DMS53 (cell line): ENCODE results near the gene STOX2.

Source experiments
- DNase-seq: peaks from one replicate; lab custom pipeline; 2025; lab: John Stamatoyannopoulos, UW

STOX2 gene

GRCh38 chr4:183986971-183987946, 82.2 kb downstream of the STOX2 start:
- peak; percentile 89 for DNase-seq

GRCh38 chr4:183987987-183988392, 82.9 kb downstream of the STOX2 start:
- DNase-seq, result peak; percentile 95

- DNase-seq, result peak; percentile 26
These were observed 83.8 kb downstream of the STOX2 start for GRCh38 chr4:183988874-183989273.

GRCh38 chr4:183989461-183989860, 84.4 kb downstream of the STOX2 start:
- no peak for DNase-seq

GRCh38 chr4:183989931-183990330, 84.8 kb downstream of the STOX2 start:
- no peak for DNase-seq

- no peak for DNase-seq
These were observed 88.6 kb downstream of the STOX2 start for GRCh38 chr4:183993676-183994075.

GRCh38 chr4:183995570-183995969, 90.5 kb downstream of the STOX2 start:
- no peak for DNase-seq

GRCh38 chr4:183996868-183997267, 91.8 kb downstream of the STOX2 start:
- DNase-seq, result no peak

- DNase-seq, result no peak
These were observed 94.3 kb downstream of the STOX2 start for GRCh38 chr4:183999435-183999834.

- no peak for DNase-seq
These were observed 95.6 kb downstream of the STOX2 start for GRCh38 chr4:184000457-184001396.

GRCh38 chr4:184003433-184003832, 98.3 kb downstream of the STOX2 start:
- no peak for DNase-seq

- no peak for DNase-seq
These were observed 102.8 kb downstream of the STOX2 start for GRCh38 chr4:184007891-184008290.

GRCh38 chr4:184010696-184011095, 105.6 kb downstream of the STOX2 start:
- DNase-seq, result no peak

- DNase-seq, result no peak
These were observed 106.8 kb downstream of the STOX2 start for GRCh38 chr4:184011826-184012380.

GRCh38 chr4:184012937-184013336, 107.8 kb downstream of the STOX2 start:
- no peak for DNase-seq

GRCh38 chr4:184014301-184014700, 109.2 kb downstream of the STOX2 start:
- no peak for DNase-seq

GRCh38 chr4:184016759-184017668, 111.9 kb downstream of the STOX2 start:
- DNase-seq, result no peak

GRCh38 chr4:184019076-184019475, 114.0 kb downstream of the STOX2 start:
- no peak for DNase-seq

- DNase-seq, result no peak
These were observed 114.8 kb downstream of the STOX2 start for GRCh38 chr4:184019667-184020623.

GRCh38 chr4:184021389-184021788, 116.3 kb downstream of the STOX2 start:
- peak; percentile 29 for DNase-seq
